NB4 (cell line): Measurements from ENCODE around the gene MARK4.
"Not testable (repeated sequence)": the region's sequence is repeated elsewhere in the genome, so short reads cannot be mapped to it uniquely, and the experiment has no call there.

Experiments used
- DNase-seq: peaks from one replicate; pipeline ENCODE4 v3.0.0; 2010; ENCODE audit warnings: low read depth
- H3K4me3 ChIP-seq: one replicate; pipeline ENCODE4 v1.5.1; 2011; ENCODE audit warnings: mild to moderate bottlenecking, low read depth, low read length, moderate library complexity
- MYC ChIP-seq: IDR thresholded peaks from 2 replicates; pipeline ENCODE4 v1.6.1; 2011; ENCODE audit warnings: low read depth, low read length
- POLR2A ChIP-seq: IDR thresholded peaks from 2 replicates; pipeline ENCODE4 v1.6.1; 2011; ENCODE audit warnings: mild to moderate bottlenecking; ENCODE audit not compliant: insufficient read length; ENCODE audit errors: extremely low read depth
- TF ChIP-seq, protein P1 (sequence below): IDR thresholded peaks from one replicate; pipeline ENCODE4 v1.5.1; 2012; ENCODE audit warnings: low read depth, low read length
- TF ChIP-seq, protein P2 (sequence below): IDR thresholded peaks from 2 replicates; pipeline ENCODE4 v1.6.1; 2011; ENCODE audit warnings: low read depth, low read length

Gene MARK4

DNA sequence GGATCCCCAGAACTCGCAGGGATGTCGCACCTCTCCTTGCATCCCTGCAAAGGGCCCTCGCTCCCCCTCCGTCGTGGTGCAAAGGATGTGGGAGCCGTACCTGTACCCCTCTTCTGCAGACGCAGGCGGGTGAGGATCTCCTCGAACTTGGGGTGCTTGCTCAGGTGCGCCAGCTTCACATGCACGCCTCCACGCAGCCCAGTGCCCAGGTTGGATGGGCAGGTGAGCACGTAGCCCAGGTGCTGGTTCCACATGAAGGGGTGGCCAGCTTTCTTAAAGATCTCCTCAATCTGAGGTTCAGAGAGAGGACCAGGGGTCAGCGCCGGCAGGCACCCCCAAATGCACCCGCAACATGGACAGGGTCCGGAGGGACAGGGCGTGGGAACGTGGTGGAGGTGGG lies 56.3 kb downstream of the MARK4 start:
- no peak for DNase-seq
- TF ChIP-seq, protein P1, sequence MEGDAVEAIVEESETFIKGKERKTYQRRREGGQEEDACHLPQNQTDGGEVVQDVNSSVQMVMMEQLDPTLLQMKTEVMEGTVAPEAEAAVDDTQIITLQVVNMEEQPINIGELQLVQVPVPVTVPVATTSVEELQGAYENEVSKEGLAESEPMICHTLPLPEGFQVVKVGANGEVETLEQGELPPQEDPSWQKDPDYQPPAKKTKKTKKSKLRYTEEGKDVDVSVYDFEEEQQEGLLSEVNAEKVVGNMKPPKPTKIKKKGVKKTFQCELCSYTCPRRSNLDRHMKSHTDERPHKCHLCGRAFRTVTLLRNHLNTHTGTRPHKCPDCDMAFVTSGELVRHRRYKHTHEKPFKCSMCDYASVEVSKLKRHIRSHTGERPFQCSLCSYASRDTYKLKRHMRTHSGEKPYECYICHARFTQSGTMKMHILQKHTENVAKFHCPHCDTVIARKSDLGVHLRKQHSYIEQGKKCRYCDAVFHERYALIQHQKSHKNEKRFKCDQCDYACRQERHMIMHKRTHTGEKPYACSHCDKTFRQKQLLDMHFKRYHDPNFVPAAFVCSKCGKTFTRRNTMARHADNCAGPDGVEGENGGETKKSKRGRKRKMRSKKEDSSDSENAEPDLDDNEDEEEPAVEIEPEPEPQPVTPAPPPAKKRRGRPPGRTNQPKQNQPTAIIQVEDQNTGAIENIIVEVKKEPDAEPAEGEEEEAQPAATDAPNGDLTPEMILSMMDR, result no peak
- TF ChIP-seq MYC, result no peak
- TF ChIP-seq, protein P2, sequence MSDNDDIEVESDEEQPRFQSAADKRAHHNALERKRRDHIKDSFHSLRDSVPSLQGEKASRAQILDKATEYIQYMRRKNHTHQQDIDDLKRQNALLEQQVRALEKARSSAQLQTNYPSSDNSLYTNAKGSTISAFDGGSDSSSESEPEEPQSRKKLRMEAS, result no peak
- no peak for TF ChIP-seq POLR2A
- no peak overlapping the region for H3K4me3 ChIP-seq

DNA sequence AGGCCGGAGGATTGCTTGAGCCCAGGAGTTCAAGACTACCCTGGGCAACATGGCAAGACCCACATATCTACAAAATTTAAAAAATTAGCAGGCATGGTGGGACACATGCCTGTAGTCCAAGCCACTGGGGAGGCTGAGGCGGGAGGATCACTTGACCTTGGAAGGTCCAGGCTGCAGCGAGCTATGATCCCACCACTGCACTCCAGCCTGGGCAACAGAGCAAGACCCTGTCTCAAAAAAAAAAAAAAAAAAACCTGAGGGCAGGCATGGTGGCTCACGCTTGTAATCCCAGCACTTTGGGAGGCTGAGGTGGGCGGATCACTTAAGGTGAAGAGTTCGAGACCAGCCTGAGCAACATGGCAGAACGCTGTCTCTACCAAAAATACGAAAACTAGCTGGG lies 58.3 kb downstream of the MARK4 start:
- not testable (repeated sequence) for H3K4me3 ChIP-seq

DNA sequence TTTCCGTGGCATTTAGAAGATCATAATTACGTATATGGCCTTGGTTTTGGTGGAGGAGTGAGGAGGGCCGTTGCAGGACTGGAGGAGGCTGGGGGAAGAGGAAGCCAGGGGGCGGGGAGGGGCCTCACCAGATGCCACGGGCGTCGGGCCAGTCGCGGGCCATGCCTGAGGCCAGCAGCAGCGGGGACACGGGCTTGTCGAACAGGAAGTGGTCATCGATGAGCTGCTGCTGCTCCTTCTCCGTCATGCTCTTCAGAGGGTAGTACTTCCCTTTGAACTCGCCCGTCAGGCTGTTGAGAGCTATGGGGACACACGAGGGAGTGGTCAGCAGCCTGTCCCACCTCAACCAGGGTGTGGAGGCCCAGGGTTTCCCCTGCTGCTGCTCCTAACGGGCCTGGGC lies 60.5 kb downstream of the MARK4 start:
- peak; percentile 73 for DNase-seq
- H3K4me3 ChIP-seq, result no peak overlapping the region
- TF ChIP-seq MYC, result no peak
- TF ChIP-seq, protein P2, result no peak

More for the DNA sequence above, 58.3 kb downstream of the MARK4 start:
- not testable (repeated sequence) for DNase-seq

DNA sequence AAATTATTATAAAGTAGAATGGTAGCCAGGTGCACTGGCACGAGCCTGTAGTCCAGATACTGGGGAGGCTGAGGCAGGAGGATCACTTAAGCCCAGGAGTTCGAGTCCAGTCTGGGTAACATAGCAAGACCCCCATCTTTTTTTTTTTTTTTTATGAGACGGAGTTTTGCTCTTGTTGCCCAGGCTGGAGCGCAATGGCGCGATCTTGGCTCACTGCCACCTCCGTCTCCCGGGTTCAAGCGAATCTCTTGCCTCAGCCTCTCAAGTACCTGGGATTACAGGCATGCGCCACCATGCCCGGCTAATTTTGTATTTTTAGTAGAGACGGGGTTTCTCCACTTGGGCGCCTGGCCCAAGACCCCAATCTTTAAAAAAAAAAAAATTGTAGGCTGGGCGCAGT lies 61.2 kb downstream of the MARK4 start:
- DNase-seq, H3K4me3 ChIP-seq: not testable (repeated sequence)

DNA sequence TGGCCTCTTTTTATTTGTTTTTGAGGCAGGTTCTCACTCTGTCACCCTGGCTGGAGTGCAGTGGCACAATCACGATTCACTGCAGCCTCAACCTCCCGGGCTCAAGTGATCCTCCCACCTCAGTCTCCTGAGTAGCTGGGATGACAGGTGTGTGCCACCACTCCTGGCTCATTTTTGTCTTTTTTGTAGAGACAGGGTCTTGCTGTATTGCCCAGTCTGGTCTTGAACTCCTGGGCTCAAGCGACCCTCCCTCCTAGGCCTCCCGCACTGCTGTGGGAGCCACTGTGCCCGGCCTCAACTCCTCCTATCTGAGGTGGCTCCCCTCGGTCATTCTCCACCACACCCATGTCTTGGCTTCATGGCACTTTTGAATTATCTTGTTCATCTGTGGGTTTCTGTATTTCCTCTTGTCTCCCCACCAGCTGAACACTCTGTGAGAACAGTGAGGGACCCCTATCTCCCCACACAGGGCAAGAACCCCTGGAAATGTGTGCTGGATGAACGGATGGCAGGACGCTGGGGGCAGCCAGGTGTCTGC lies 63.7 kb downstream of the MARK4 start:
- DNase-seq, result no peak
- TF ChIP-seq, protein P1, result no peak
- no peak for TF ChIP-seq POLR2A
- TF ChIP-seq, protein P2, result no peak
- TF ChIP-seq MYC, result no peak
- no peak overlapping the region for H3K4me3 ChIP-seq

DNA sequence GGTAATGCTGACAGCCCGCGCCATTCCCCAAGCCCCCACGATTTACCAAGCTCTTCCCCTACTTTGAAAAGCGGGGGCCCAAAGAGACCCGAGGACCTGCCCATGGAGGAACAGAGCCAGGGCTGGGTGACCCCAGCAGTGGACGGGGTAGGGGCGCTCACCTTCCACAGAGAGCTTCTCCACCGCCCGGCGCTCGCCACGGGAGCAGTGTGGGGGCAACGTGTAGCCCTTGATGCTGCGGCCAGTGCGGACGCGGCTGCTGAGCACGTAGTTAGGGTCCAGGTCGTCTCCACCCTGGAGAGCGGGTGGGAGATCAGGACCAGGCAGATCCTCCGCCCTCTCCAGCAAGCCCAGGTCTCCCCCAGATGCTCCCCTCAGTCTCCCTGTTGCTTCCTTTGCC lies 64.2 kb downstream of the MARK4 start:
- no peak overlapping the region for H3K4me3 ChIP-seq
- TF ChIP-seq MYC (no peak), POLR2A (no peak)
- TF ChIP-seq, protein P1, result no peak
- TF ChIP-seq, protein P2, result no peak
- no peak for DNase-seq

DNA sequence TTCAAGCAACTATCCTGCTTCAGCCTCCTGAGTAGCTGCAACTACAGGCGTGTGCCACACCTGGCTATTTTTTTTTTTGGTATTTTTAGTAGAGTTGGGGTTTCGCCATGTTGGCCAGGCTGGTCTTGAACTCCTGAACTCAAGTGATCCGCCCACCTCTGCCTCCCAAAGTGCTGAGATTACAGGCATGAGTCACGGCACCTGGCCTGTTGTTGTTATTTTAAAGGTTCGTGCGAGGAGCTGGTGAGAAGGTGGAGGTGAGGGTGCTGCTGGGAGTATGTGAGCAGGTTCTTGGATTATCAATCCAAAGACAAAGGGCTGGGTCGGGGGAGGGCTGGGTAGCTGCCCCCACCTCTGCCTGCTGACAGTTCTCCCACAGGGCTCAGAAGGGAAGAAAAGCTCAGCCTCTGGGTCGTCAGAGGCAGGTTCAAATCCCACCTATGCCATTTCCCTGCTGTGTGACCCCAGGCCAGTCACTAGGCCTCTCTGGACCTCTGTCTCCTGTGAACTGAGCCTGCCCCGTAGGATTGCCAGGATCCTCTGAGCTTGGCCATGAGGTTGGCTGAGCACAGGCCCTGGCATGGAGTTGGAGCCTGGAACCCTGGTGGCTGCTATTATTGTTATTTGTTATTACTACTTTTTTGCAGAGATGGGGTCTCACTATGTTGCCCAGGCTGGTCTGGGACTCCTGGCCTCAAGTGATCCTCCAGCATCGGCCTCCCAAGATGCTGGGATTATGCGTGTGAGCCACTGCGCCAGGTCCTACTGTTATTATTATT lies 70.1 kb downstream of the MARK4 start:
- DNase-seq, result no peak
- TF ChIP-seq, protein P1, result no peak
- TF ChIP-seq POLR2A, result no peak
- TF ChIP-seq, protein P2, result no peak
- no peak for TF ChIP-seq MYC
- no peak overlapping the region for H3K4me3 ChIP-seq
